Ecto neural progenitor cell (in vitro differentiated cells): Measurements from ENCODE around the gene FAM20B.
A peak's percentile ranks its signal among the peaks of the same experiment; 100 is the strongest.
"Not testable (repeated sequence)": the region's sequence is repeated elsewhere in the genome, so short reads cannot be mapped to it uniquely, and the experiment has no call there.

Experiments used
- DNase-seq: peaks from one replicate; pipeline ENCODE4 v3.0.0-alpha.2; 2018; ENCODE audit warnings: low spot score

Gene FAM20B, protein sequence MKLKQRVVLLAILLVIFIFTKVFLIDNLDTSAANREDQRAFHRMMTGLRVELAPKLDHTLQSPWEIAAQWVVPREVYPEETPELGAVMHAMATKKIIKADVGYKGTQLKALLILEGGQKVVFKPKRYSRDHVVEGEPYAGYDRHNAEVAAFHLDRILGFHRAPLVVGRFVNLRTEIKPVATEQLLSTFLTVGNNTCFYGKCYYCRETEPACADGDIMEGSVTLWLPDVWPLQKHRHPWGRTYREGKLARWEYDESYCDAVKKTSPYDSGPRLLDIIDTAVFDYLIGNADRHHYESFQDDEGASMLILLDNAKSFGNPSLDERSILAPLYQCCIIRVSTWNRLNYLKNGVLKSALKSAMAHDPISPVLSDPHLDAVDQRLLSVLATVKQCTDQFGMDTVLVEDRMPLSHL

DNA sequence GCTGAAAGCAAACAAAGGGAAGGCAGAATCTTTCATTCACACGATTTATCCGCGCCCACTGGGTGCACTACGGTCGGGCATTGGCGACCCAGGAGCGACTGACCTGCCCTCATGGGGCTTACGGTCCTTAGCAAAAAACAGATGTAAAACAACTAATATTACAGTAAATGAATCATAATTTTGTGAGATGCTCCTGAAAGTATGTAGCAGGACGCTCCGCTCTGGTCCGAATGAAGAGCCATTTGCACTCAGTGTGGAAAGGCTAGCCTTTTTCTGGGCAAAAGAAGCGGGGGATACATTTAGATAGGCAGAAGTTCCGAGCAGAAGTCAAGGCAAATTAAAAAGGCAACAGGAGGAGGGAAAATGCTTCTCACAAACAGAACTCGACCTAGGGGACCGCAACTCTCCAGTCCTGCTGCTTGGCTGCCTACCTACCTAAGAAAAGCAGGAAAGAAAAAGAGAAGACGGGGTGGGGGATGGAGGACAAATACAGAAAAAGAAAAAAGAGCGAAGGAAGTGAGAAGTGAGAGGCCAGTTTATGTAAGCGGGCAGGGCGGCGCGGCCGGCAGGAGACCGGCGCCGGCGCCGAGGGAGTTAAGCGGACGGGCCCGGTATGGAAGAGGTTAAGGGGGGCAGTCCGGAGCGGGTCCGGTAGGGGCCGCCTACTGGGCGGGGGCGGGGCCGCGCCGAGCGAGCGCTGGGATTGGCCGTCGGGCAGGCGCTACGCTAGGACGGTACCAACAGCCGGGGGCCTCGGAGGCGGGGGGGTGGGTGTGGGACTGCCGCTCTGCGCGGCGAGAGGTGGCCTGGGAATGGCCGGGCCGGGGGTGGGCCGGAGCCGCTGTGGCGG is at the start of gene FAM20B:
Gene FAM20B, plus strand, starts transcription at position 770 of the 850 bp plus-strand sequence. CDS start 17,954 bp downstream, outside the sequence.
- peak; percentile 97 for DNase-seq

DNA sequence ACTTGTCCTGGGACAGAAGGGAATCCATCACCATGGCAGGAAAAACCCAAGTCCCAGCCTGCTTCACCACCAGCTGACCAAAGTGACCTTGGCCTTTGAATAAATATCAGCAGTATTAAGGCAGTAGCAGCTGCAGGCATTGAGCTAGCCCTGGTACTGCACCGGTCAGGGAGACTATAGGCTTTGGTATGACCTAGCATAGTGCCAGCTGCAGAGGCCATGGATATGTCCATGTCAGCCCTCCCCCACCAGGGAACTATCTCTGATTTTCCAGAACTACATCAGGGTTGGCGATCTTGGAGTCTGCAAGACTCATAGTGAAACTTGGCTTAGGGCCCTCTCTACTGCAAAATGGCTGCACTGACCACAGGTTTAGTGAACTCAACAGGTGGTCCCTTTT is 49.2 kb upstream of the FAM20B start:
- DNase-seq, result no peak

DNA sequence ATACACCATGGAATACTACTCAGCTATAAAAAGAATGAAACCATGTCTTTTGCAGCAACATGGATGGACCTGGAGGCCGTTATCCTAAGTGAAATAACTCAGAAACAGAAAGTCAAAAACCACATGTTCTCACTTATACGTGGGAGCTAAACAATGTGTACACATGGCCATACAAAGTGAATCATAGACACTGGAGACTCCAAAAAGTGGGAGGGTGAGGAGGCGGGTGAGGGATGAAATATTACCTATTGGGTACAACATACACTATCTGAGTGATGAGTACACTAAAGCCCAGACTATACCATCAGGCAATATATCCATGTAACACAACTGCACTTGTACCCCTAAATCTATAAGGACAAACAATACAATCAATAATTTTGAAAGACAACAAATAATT is 39.5 kb upstream of the FAM20B start:
- DNase-seq, result no peak

DNA sequence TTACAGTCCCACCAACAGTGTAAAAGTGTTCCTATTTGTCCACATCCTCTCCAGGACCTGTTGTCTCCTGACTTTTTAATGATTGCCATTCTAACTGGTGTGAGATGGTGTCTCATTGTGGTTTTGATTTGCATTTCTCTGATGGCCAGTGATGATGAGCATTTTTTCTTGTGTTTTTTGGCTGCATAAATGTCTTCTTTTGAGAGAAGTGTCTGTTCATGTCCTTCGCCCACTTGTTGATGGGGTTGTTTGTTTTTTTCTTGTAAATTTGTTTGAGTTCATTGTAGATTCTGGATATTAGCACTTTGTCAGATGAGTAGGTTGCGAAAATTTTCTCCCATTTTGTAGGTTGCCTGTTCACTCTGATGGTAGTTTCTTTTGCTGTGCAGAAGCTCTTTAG is 37.5 kb upstream of the FAM20B start:
- not testable (repeated sequence) for DNase-seq

DNA sequence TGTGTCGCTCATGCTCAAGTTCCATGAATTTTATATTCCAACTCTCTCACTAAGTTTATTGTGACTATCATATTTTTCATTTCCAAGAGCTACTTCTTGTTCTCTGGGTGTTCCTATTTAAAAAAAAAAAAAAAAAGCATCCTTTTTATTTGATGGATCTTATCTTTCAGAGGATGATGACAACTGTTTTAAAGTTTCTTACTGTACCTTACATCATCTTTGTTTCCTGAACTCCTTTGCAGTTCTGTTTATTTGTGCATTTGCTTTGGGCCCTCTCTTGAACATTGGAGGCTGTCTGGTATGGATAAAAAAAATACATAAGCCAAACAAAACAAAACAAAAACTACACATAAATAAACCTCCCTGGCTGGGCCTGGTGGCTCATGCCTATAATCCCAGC is 32.1 kb upstream of the FAM20B start:
- DNase-seq, result no peak

DNA sequence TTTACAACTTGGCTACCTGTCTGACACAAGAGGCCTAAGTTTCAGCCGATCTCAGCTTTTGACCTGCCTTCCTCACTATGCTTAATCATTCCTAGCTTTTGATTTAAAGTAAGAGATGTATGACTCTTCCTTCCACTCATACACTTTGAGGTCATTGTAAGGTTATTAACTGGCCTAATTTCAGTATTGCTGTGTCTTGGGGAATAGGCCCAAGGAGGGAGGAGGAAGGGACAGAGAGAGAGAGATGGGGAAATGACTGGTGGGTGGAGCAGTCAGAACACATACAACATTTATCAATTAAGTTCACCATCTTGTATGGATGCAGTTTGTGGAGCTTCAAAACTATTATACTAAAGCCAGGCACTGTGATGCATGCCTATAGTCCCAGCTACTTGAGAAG is 28.3 kb upstream of the FAM20B start:
- no peak for DNase-seq

DNA sequence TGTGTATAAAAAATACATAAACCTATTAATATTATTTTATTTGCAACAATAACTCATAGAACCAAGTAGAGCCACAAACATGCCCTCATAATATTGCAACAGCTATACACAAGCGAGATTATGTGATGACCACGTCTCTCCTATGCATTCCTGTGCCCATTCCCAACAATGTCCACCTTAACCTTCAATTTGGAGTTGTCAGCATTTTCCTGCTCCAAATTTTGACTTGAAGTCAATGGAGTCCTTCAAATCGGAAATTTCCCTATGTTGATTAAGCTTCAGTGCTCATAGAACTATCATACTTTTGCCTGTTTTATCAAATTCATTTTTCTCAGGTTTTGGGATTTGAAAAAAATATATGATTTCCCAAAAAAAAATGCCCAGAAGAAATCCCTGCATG is 27.4 kb upstream of the FAM20B start:
- DNase-seq, result no peak

DNA sequence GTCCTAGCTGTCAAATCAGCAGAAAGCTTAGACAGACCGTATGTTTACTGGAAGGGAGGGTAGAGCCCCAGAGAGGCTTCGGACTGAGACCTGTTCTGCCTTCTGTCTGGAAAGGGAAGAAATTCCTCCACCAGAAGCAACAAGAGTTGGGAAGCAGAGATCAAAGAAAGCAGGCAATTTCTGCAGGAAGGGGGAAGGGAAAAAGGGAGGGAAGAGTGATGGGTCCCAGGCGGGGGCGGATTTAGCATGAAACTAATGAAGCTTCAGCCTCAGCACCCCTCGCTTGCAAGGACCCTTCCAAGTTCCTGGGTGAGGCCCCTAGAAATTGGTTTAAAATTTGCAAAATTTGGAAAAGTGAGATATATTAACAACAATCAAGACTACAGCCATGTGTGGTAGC is 26.6 kb upstream of the FAM20B start:
- DNase-seq, result no peak

DNA sequence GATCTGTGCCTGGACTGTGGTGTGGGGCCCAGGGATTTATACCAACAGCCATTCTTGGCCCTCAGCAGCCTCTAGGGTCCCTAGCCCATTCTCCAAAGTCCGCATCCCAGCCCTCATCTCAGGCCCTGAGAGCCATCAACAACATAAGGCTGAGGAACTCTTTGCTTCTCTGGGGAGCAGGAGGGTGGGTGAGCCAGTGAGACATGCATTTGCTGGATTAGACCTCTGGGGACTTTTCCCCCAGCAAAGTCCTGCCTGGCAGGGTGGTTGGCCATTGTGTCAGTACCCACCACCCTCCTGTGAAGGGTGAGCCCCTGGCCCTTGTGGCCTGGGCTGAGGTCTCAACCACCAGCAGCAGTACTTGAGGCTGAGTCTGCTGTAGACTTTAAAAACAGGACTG is 24.2 kb upstream of the FAM20B start:
- no peak for DNase-seq

DNA sequence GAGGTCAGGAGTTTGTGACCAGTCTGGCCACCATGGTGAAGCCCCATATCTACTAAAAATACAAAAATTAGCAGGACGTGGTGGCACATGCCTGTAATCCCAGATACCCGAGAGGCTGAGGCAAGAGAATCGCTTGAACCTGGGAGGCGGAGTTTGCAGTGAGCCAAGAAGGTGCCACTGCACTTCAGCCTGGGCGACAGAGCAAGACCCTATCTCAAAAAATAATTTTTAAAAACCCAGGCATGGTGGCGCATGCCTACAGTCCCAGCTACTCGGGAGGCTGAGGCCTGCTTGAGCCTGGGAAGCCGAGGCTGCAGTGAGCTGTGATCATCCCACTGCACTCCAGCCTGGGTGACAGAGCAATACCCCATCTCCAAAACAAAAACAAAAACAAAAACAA is 23.6 kb upstream of the FAM20B start:
- DNase-seq, result not testable (repeated sequence)

DNA sequence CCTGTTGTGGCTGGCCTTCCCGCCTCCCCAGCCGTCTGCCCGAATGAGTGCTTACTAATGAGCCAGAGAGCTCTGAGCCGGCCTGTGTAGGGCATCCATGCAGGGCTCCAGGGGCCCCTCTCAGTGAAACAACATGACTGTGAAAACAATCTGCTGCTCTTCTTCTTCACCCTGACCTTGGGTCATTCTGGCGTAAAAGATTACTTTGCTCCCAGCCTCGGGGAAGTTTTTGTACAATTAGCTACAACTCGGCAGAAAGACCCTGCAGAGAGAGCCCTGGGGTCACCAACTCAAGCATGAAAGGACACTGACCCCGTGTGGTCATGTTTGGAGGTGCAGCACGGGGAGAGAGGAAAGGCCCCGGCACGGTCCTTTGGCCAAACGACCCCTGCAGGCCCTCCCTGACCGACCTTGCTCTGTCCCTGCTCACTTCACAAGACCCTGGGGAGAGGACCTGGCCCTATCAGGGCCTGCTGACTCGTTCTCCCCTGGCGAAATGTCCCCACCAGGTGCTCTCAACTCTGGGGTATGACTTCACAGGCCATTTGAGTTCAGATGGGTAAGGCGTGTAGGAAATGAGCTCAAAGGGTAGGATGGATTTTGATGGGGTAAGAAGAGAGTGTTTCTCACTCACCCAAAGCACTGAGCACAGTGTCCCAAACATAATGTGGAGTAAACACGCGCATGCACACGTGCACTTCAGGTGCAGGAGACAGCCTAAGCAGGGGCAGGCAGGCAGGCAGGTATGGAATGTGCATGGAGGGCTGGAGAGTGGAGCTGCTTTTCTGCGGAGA is 22.9 kb upstream of the FAM20B start:
- DNase-seq, result peak; percentile 94

DNA sequence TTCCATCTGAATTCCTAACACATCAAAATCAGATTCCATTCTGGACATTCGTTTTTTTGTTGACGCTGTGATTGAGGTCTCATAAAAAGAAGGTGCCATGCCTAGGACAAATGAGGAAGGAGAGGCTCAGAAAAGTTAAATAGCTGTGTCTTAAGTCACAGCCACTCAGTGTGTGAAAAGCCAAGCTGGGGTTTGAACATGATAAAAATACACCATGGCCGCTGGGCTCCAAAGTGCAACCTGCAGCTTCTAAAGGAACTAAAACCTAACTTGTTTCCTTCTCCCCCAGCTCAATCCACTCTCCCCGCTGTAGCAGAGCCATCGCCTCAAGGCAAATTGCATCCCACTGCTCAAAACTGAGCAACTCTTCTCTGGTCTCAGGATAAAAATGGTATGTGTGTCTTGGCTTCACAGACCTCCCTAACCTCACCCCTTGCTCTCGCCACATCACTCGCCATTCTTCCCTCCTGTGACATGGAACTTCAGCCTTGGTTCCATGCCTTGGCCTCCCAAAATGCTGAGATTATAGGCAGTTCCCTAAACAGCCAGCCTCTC is 22.1 kb upstream of the FAM20B start:
- DNase-seq, result no peak

DNA sequence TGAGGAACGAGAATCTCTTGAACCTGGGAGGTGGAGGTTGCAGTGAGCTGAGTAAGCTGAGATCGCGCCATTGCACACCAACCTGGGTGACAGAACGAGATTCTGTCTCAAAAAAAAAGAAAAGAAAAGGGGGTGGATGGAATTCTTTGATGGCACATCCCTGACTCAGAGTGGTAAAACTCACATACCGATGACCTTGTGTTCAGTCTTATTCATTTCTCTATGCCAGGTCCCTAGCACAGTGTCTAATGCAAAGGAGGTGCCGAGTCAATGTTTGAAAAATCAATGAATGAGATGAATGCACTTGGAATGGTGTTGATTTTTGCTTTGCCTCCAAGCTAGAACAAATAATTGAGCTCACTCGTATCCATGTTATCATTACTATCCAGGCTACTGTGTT is 18.5 kb upstream of the FAM20B start:
- DNase-seq, result no peak

DNA sequence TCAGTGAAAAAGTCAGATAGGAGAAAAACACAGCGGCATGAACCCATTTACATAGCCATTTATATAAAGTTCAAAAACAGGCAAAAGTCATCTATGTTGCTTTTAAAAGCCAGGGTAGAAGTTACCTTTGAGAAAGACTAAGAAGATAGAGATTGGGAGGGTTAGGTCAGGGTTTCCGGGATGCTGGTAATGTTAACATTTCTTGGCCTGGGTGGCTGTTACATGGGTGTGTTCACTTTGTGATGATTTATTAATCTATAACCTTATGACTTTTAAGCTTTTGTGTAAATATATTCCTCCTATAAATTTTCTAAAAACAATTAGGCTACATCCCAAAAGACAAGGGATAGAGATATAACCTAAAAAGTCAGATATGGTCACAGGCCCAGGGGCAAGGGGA is 15.0 kb upstream of the FAM20B start:
- no peak for DNase-seq

DNA sequence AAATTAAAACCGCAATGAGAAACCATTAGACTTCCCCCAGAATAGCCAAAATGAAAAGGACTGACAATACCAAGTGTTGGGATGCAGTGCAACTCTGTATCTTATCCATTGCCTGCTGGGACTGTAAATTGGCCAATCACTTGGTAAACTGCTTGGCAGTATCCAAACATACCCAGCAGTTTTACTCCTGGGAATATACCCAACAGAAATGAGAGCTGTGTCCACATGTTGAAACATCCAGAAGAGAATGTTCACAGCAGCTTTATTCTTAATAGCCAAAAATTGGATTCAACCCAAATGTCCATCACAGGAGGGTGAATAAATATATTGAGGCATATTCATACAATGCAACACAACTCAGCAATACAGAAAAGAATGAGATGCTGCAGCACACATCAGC is 13.7 kb upstream of the FAM20B start:
- DNase-seq, result no peak

DNA sequence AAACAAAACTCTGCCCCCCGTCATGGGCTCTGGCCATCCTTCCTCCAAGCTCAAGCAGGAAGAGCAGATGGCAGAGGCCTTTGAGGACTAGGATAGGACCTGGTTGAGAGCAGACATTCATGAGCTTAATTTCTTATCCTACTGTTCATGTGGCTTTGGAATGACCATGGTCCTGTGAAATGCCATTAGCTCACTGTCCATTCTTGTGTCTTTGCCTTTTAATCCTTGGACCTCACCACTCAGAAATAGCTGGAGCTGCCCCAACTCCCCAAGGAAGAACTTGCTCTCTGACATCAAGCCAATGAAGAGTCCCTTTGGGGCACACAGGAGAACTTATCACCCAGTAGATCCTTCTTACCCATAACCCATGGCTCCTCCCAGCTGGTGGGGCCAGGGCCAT is 11.6 kb upstream of the FAM20B start:
- DNase-seq, result no peak

DNA sequence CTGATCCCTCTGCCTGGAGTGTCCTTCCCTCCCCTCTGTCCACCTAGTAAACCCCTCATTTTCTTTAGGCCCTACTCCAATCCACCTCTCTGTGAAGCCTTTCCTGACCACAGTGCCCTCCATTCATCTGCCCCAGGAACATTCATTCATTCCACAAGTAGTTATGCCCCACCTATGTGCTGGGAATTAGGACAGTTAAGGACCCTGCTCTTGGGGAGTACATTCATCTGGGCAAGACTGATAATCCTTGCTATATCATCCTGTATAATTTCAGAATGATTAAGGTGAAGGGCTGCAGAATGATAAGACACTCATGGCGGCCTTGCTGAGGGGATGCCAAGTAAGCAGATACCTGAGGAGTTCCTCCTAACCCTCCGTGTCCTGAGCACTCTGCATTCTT is 10.3 kb upstream of the FAM20B start:
- no peak for DNase-seq

DNA sequence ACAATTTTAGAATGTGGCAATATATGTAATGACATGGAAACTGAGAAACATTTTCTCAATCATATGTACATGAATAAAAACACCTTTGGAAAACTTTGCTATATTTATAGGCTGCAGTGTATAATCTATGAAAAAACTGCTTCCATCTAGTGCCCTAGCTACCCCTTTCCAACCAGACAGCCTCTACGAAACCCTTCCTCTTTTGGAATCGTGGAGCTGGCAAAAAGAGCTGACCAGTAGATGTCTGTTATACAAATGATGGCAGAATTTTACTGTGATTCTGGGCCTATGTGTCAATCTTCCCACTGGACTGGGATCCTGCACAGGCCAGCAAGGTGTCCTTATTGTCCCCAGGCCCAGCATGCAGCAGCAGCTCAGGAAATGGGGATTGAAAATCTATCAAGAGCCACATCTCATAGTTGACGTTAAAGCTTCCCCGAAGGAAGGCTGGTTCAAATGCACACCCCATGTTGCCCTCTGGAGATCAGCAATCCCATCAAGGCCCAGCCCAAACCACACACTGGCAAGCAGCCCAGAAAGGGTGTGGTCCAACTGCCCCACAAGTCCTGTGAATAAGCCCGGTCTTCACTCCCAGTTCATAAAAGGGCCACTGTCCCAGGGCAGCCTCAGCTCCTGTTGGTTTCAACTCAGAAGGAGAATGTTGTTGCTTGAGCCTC is 8.8 kb upstream of the FAM20B start:
- no peak for DNase-seq

DNA sequence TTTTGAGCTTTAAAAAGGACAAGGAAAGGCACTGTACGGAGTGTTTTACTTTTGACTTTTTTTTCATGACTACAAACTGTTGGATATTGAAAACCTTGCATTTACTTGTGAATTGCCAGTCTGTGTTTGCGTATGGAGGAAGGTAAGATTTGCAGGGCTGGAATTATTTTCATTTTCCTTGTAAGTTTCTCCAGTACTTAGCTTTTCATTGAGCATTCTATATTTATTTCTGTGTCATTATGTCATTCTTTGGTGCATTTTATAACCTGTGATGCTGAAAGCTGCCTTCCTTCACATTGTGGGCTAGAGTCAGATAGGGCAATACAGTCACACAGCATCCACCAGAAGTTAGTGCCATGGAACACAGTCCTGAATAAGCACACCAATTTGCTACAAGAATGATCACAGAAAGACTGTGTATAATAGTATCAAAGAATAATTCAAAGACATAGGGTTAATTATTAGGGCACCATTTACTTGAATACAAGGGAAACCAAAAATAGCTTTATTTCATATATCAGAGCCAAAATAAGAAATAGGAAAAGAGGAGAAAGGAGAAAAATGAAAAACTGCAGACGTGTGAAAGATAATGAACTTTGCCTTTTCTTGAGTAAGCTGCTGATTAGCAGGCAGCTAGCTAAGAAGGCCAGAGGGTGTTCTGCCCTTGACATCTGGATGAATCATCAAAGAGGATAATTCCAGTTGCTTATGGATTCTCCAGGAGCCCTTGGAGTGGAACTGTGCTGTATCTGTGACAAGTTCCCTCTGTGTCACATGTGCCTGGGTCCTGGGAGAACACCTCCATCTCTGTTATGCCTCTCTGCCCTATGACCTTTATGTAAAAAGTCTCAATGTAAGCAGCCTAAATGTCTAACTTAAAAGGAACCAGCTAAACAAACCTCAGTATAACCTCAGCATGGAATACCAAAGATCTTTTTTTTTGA is 8.0 kb upstream of the FAM20B start:
- DNase-seq, result no peak

DNA sequence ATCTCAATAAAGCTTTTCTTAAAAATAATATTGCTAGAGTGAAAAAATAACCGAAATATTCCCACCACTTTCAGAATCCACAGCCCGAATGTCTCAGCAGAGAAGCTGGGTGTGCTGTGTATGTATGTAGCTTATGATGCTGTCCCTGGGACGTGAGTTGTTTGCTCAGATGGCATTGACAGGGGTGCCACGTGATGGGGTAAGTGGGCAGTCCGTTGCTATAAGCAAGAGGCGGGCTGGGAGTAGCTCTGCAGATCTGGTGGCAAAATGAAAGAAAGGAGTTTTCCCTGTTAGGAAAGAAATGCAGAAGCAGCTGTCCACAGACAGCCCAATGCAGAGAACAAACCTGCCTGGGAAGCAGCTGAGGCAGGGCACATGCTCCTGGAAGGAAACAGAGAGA is 3.8 kb upstream of the FAM20B start:
- DNase-seq, result no peak
